Measurements from ENCODE around the gene RAI14.
A peak's percentile ranks its signal among the peaks of the same experiment; 100 is the strongest.

The RAI14 gene

DNA sequence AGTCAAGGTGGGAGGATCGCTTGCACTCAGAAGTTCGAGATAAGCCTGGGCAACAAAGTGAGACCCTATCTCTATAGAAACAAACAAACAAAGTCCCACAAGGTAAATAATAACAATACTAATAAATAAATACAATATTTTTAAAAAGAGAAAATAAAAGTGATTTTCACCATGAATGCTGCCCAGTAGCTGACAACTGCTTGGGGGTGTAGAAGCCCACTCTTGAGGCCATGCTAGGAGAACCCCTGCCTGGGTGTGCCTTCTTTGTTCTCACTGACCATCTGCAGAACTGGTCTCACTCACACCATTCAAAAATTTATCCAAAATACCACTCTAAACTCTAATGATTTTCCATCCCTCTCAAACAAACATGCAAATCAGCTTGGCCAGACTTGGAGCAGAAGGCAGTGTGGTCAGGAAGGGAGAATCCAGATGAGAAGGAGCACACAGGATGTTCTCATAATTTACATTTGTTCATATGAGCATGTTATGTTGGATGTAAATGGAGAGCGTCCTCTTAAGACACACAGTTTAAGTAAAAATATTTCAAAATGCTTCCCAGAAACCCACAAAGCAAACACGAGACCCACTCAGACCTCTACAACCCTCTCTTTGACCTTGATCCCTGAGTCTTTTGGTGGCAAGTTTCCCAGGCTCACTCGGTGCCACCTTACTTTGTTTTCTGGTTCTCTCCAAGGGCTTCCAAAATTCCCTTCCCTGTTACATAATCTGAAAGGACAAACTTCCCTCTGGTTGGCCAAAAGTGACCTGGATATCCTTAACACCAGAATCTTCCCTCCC lies 7.9 kb upstream of the RAI14 start:
- DNase-seq (ENCODE audit: low spot score), result no peak

DNA sequence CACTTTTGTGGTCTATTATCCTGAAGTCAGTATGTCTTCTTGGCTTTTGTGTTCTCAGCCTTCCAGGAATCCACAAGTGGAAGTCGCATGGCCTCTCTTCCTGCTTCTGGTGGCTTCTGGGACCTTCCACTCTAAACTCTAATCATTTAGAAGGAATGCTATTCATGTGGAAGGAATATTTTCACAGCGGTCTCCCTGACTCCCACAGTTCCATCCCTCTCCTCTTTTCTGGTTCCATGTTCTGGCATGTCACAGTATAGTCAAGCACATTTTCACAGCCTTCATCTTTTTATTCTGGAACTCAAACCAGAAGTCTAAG lies 7.3 kb upstream of the RAI14 start:
- no peak for DNase-seq (ENCODE audit: low spot score)

DNA sequence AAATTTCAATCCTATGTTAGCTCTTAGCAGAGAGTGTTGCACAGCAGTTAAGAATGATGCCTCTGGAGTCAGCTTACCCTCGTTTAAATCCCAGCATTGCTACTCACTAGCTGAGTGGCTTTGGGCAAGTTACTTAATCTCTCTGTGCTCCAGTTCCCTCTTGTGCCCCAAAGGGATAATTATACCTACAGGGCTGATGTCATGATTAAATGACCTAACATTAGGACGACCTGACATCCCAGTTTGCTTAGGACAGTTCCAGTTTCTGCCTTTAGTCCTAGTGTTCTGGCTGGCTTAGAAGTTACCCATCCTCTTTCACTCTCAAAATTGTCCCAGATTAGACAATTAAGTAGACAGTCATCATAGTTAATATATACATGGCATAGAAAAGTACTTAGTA lies 4.3 kb upstream of the RAI14 start:
- DNase-seq (ENCODE audit: low spot score), result no peak

DNA sequence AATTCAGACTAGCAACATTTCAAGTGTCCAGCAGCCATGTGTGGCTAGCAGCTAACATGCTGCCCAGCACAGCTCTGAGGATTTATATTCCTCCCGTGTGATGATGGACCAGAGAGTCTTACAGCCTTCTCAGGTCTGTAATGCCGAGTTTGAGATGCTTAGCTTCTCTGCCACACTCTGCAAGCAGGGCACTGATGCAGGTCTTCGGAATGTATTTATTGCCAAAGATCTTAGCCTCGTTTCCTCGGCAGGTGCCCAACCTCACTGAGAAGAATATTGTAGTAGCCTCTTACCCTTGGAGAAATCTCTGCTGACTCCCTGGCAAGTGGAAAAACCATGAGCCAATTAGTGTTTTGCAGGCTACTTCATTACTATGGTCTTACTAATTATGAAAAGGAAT lies 3.7 kb upstream of the RAI14 start:
- no peak for DNase-seq (ENCODE audit: low spot score)

- peak; percentile 41 for DNase-seq (ENCODE audit: low spot score)
These were observed 3.2 kb upstream of the RAI14 start for GRCh38 chr5:34652914-34653313.

DNA sequence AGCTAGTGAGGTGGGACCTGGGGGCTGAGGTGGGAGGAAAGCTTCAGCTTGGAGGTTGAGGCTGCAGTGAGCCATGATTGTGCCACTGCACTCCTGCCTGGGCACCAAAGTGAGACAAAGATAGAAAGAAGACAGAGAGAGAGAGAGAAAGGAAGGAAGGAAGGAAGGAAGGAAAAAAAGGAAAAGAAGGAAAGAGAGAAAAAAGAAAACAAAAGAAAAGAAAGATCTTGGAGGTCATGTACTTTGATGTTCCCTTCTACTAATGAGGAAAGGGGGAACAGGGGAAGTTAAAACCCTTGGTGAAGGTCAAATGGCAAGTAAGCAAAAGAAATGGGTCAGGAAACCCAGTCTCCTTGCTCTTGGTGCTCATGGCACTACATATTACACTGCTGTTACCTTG lies 2.4 kb upstream of the RAI14 start:
- no peak for DNase-seq (ENCODE audit: low spot score)

DNA sequence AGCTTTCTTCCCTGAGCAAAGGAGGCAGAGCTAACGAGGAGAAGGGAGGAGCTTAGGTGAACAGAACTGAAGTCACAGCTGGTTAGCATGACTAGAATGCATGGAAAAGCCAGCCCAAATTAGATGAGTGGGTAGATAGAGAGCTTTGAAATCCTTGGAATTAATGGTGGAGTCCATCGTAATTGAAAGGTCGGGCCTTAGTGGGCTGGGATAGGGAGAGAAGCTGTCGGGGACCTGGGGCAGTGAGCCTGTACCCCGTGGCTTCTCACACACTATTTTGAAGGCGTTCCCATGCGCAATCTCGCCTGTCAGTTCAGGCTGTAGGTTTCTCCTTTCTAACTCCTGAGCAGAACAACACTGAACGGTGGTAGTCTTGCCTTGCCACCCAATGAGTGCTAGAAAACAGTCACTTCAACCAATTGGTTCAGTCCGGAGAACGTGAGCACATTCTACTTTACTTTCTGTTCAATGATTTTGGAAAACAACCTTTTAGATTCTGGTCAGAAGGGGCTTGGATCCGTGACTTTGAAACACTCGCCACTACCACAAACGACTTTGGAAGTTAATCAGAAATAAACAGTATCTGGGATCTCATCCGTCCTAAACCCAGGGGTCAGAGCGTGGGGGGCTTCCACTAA lies 655 bp upstream of the RAI14 start:
- peak; percentile 62 for DNase-seq (ENCODE audit: low spot score)

DNA sequence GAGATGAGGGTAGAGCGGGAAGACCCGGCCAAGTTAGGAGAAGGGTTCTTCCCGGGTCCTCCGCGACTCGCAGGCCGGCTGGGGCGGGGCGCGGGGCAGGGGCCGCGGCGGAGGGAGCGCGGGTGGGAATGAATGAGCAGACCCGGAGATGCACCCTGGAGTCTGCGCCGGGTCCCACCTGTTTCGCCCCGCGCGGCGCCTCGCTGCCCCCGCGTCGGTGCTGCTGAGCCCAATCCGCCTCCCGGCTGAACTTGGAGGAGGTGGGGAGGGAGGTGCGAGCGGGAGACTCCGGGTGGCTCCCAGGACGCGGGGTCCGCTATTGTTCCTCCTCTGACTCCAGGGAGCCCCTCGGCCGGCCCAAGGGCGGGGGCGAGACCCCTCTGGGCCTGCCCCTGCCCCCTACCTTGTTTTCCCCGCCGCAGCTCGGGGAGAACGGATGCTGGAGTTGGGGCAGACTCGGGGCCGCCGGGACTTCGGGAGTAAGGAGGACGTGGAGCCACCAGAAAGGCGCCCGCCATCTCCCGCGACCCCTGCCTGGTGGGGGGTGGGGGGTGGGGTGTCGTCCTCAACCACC lies 659 bp downstream of the RAI14 start:
- DNase-seq (ENCODE audit: low spot score), result peak; percentile 39

DNA sequence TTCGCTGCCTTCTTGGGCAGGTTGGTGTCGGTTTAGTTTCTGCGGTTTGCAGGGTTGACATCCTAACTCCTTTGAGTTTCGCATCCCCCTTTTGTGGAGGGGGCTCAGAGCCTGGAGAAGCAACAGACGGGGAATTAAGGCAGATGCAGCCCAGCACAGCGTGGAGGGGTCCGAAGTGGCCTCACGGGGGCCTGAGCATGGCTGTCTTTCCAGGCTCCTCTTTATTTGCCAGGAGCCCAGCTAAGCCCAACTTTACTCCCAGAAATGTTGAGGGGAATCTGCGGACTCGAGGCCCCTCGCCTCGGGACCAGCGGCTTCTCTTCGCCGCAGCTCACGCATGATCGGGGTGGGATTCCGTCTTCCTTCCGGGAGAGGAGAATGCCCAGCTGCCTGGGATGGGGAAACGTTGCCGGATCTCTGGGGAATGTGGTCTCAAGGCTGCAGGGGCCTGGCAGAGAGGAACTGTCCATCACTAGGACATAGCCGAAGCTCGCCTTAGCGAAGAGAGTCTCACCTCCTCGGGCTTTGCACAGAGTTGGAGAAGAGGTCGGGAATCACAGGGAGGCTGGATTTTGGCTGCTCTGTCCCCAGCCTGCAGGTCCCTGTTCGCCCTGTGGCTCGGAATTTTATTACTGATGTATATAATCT lies 1.3 kb downstream of the RAI14 start:
- no peak for DNase-seq (ENCODE audit: low spot score)

- peak; percentile 43 for DNase-seq (ENCODE audit: low spot score)
These were observed 1.9 kb downstream of the RAI14 start for GRCh38 chr5:34657988-34658387.

GRCh38 chr5:34659168-34659567 lies 3.0 kb downstream of the RAI14 start:
- no peak for DNase-seq (ENCODE audit: low spot score)

DNA sequence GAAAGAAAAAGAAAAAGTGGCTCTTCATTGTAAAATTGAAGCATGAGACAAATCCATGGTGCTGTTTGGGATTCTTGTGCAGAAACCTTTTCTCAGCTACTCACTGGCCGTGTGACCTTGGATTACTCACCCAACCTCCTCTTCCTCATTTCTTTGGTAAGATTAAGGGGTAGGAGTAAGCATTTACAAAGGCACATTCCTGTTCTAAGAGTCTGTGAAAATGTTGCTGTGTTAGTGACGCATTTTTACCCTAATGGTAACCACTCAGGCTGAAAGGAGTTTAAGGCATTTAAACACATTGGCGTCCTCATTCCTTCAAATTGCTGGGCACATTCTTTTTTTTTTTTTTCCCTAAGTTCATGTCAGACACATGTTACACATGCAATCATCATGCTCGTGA lies 4.3 kb downstream of the RAI14 start:
- peak; percentile 71 for DNase-seq (ENCODE audit: low spot score)

DNA sequence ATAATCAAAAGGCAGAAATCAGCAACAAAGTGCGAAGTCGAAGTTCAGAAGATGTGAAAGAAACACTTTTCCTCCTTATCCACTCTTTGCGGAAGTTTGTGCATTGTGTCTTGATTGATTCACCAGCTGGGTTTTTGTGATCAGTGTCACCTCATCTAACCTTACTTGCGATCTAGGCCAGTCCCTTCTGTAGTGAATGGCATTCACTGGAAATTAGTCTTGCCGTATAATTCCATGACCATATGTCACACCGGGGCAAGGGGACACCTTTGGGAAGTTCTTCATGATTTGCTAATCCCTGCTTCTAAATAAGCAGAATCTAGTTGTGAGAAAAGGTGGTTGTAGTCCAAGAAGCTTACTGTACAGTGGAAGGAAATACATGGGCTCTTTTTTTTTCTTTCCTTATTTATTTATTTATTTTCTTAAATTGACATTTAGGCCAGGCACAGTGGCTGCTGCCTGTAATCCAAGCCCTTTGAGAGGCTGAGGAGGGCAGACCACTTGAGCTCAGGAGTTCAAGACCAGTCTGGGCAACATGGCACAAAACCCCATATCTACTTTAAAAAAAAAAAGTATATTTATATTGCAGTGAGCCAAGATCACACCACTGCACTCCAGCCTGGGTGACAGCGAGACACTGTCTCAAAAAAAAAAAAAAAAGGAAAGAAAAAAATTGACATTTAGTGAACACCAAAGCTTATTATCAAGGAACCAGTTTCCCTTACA lies 7.8 kb downstream of the RAI14 start:
- no peak for DNase-seq (ENCODE audit: low spot score)

DNA sequence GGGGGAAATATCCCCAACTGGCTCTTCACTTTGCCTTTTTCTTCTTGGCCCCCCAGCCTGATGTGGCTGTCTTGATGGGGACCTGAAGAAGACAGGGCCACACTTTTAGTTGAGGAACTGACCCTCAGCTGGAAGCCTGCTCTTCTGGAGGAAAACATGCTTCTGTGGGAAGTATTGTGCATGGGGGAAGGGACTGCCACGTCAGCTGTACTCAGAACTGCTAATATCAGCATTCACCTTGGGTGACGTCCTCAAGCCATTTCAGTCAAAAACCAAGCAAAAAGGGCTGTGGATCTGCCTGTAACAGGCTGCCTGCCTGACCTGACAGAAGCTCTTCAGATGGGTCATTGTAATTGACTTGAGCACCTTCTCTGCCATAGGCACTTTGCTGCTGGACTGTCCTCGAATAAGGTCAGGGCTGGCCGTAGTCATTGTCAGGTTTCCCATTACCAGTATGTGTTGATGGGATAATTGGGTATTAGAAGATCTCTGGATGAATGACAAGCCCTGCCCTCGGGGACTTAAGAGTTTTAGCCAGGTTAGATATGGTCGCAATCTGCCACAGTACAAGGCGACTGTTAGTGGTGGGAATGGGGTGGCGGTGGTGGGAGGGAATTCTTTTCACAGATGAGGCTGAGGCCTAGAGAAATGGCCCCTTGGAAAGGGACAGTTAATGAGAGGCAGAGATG lies 10.4 kb downstream of the RAI14 start:
- DNase-seq (ENCODE audit: low spot score), result no peak

DNA sequence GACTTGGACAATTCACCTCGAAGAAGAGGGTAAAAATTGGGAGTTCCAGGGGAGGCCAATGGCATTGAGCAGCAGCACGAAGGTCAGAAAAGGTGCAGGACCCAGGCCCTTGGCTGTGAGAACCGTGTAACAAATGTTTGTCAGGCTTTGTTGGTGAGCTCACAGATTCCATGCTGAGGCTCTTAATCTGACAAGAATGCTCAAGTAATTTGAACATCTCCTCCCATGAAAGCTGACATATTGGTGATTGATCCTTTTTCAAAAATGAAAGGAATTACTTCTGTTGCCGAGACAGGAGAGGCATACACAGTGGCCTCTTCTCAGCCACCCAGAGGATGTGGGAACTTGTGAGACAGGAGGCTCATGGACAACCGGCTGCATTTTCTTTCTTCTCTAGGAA lies 11.6 kb downstream of the RAI14 start:
- no peak for DNase-seq (ENCODE audit: low spot score)

DNA sequence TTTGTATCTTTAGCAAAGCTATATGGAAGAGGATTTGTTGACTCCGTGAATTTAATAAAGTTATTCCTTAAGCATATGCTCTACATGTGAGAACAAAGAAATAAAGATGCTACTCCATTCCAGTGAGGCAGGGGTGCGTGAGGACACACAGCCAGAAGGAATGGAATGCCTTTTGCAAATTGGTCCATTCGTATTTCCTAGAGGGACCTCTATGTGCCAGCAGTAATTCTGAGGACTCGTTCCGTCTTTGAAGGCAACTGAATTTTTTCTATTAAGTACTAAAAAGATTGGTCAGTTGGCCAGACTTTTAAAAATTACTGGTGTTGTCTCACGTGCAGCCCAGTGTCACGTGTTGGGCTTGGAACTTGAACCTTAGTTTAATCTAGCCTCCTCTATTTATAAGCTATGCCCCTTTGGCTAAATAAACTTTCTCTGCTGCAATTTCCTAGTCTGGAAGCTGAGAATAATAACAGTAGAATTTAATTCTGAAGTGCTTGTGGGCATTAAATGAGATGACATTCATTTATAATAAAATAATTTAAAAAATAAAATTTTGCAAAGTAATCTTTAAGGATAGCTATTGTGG lies 13.9 kb downstream of the RAI14 start:
- DNase-seq (ENCODE audit: low spot score), result no peak

DNA sequence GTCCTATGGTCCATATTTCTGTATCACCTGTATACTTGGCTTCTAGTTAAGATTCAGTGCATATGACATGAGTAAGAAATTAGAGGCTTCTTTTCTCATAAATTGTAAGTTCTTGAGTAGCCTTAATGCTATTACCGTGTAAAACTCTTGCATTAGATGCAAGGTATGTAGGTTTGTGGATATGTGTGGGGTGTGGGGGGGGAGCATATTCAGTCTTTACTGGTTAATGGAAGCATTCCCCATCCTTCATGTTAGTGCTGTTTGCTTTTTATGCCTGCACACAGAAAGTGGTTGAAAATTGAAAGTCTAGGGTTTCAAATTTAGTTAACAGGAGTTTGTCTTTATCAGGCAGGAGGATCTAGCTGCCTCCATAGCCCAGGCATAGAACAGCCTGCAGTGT lies 16.1 kb downstream of the RAI14 start:
- DNase-seq (ENCODE audit: low spot score), result no peak

DNA sequence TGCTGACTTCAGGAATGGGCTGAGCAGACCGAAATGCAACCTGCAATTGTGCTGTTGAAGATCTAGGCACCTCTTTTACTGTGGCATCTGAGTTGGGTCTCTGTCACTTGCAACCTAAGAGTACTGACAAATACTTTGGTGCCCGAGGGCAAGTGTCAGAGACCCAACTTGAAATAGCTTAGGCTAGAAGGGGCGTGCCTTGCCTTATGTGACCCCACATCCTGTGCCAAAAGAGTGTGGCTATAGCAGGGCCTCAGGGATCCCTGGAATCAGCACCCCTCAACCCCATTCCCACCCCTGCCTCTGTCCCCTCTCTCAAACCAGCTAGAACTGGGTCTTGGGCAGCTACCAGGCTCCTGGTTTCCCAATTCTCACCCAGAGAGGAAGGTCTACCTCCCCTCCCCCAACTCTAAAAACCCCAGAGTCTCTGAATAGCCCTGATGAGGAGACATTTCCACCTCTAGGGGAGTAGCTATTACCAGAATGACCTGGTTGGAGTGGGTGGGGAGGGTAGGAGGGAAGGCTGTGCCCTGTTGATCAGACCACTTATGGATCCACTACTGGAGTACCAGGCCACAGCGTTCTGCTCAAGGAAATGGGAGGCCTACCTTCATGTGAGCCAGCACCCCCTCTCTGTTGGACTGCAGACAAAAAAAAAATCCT lies 17.5 kb downstream of the RAI14 start:
- no peak for DNase-seq (ENCODE audit: low spot score)

DNA sequence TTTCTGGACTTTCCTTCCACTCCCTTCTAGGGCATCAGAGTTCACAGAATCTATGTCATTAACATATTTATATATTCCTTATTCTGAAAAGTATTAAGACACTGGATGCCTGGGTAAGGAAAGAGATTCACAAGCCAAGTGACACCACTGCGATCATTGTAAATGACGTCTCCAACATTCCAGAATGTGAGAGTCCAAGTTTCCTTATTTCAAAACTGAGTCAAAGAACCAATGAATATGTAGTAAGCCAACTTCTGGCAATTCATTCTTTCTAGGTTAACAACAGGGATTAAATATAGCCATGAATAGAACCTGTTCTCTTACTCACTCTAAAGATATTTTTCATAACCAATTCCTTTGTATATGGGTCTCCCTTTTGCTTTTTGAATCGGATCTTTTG lies 18.1 kb downstream of the RAI14 start:
- DNase-seq (ENCODE audit: low spot score), result peak; percentile 40

GRCh38 chr5:34675857-34676256 lies 19.7 kb downstream of the RAI14 start:
- DNase-seq (ENCODE audit: low spot score), result no peak

DNA sequence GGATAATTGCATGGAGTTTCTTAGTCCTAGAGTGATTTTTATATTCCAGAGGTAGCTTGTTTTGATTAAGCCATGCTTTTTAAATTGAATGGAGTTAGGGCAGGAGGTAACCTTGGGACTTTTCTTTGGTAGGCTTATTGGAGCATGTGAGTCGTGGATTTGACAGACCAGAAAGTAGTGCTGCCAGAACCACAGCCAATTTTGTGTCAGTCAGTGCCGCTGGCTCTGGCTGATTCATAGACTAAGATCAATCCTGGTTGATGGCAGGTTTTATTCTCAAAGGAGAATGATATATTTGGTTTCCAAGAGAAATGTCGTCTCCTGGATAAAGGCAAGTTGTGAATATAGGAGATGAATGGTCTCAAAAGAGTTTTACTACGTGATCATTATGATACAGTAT lies 20.3 kb downstream of the RAI14 start:
- no peak for DNase-seq (ENCODE audit: low spot score)

Measured in AG08396 (cell line).